Activated CD8-positive, alpha-beta memory T cell treated with anti-CD3 and anti-CD28 coated beads for 1 hour (primary cell): ENCODE measurements around the gene ATP6V1E1.
A peak's percentile ranks its signal among the peaks of the same experiment; 100 is the strongest.
"Not testable (repeated sequence)": the region's sequence is repeated elsewhere in the genome, so short reads cannot be mapped to it uniquely, and the experiment has no call there.

Experiments
- DNase-seq, 2 donors: peaks; one replicate each; pipeline ENCODE4 v3.0.0-alpha.2; 2020; ENCODE audit warnings: low read depth in 1 of 2; ENCODE audit errors: extremely low read depth in 1 of 2

Gene ATP6V1E1

DNA sequence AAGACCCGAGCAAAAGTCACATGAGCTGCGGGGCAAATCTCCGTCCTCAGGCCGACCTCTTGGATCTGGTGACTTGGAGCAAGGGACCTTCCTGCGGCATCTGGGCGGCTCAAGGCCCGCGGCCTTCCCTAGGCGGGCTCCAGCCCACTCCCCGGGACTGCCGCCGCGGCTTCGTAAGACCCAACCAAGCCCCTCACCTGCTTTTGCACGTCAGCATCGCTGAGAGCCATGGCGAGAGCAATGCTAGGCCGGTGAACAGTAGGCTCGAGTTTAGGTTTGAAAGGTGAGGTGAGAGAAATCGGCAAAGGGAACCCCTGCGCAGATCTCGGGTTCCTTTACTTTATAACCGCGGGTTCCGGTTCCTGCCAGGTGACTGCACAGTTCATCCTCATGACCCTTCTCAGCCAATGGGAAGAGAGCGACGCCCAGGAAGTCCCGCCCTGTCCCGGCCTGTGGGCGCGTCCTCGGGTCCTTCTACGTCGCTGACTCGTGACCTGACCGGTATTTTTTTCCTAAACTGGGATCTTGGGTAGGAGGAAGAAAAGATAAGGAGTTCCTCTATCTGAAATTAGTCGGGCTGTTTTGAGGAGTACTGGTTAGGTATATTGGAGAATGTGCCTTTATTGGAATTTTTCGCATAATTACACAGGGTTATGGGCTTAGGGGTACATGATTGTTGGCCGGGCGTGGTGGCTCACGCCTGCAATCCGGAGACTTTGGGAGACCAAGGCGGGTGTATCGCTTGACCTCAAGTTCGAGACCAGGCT, at the start of gene ATP6V1E1:
ATP6V1E1 (minus strand) TSS at position 344 of the 767 bp plus-strand sequence; CDS start at position 230, 114 bp downstream.
- peak; percentile 77 to 89 for DNase-seq

DNA sequence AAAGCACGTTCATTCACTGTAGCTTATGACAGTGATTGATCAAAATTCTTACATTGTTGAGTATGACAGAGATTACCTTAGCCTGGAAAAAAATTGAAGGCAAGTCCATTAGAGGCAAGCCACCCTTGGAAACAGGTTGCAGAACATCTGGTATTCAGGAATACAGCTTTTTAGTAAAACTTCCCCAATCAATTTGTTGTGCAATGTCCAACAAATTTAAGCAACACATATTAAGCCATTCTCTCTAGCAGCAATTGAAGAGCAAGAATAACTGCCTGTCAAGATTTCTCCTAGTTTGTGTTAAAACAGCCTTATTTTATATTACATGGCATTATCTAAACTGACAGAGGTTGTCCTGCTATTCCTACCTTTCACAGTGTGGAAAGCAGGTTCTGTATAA, 47.0 kb upstream of the ATP6V1E1 start:
- no peak for DNase-seq

DNA sequence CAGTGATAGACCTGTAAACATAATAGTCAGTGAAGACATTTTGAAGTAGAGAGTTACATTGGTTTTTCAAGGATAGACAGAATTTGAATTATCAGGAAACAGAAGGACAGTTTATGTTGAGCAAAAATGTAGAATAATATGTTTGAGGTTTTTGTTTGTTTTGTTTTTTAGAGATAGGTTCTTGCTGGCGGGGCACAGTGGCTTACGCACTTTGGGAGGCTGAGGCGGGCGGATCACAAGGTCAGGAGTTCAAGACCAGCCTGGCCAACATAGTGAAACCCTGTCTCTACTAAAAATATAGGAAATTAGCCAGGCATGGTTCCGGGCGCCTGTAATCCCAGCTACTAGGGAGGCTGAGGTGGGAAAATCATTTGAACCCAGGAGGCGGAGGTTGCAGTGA, 45.6 kb upstream of the ATP6V1E1 start:
- no peak for DNase-seq

DNA sequence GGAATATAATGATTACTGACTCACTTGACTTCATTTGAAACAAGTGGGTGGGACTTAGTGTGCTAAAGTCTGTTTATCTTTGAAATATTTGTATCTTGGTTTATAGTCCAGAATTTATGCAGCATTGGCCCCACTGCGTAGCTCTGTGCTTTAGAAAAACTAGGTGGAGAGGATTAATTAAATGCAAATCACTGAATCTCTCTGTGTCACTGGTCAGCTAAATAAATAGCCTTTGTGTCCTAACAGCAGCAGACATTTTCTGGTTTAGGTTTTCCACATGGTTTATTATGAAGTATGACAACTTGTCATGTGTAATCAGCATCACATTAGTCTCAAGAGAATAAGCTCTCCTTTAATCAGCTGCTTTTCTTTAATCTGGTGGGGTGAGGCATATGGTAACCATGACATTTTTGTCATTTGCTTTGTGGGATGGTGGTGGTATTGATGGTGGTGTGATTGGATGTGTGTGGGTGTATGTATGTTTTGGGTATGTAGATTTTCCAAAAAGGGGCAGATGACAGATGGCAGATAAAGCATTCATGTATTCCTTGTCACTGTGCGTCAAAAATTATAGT, 44.0 kb upstream of the ATP6V1E1 start:
- DNase-seq: no peak

DNA sequence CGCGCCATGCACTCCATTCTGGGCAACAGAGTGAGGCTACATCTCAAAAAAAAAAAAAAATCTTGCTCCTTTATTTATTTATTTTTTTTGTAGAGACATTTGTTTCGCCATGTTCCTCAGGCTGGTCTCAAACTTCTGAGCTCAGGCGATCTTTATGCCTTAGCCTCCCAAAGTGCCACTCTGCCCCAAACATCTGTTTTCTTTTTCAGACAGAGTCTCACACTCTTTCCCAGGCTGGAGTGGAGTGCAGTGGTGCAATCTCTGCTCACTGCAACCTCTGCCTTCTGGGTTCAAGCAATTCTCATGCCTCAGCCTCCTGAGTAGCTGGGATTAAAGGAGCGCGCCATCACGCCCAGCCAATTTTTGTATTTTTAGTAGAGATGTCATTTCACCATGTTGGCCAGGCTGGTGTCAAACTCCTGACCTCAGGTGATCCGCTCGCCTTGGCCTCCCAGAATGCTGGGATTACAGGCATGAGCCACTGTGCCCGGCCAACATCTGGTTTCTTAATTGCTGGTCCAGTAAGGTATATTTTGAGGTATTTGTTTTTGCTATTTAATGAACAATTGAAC, 43.1 kb upstream of the ATP6V1E1 start:
- not testable (repeated sequence) for DNase-seq

DNA sequence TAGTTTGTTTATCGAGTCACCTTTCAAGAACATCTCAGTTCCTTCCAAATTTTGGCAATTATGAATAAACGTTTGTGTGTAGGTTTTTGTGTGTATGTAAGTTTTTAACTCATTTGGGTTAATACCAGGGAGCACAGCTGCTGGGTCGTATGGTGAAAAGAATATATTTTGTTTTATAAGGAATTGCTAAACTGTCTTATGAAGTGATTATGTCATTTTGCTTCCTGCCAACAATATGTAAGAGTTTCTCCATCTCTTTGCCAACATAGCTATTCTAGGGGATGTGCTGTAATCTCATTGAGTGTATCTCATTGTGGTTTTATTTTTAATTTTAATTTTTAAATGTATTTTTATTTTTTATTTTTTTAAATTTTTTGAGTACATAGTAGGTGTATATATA, 37.3 kb upstream of the ATP6V1E1 start:
- DNase-seq: no peak

DNA sequence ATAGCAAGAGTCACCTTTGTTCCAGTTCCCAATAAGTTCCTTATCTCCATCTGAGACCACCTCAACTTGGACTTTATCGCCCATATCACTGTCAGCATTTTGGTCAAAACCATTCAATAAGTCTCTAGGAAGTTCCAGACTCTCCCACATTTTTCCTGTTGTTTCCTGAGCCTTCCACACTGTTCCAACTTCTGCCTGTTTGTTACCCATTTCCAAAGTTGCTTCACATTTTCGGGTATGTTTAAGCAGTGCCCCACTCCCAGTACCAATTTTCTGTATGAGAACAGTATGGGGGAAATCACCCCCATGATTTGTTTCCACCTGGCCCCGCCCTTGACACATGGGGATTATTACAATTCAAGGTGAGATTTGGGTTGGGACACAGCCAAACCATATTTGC, 36.7 kb upstream of the ATP6V1E1 start:
- no peak for DNase-seq

DNA sequence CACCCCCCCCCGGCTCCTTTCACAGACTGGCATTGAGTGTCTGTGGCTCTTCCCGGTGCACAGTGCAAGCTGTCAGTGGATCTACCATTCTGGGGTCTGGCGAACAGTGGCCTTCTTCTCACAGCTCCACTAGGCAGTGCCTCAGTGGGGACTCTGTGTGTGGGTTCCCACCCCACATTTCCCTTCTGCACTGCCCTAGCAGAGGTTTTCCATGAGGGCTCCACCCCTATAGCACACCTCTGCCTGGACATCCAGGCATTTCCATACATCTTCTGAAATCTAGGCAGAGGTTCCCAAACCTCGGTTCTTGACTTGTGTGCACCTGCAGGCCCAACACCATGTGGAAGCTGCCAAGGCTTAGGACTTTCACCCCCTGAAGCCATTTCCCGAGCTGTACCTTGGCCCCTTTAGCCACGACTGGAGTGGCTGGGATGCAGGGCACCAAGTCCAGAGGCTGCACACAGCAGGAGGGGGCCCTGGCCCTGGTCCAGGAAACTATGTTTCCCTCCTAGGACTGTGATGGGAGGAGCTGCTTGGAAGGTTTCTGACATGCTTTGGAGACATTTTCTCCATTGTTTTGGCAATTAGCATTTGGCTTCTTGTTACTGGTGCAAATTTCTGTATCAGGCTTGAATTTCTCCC, 36.0 kb upstream of the ATP6V1E1 start:
- DNase-seq: no peak

DNA sequence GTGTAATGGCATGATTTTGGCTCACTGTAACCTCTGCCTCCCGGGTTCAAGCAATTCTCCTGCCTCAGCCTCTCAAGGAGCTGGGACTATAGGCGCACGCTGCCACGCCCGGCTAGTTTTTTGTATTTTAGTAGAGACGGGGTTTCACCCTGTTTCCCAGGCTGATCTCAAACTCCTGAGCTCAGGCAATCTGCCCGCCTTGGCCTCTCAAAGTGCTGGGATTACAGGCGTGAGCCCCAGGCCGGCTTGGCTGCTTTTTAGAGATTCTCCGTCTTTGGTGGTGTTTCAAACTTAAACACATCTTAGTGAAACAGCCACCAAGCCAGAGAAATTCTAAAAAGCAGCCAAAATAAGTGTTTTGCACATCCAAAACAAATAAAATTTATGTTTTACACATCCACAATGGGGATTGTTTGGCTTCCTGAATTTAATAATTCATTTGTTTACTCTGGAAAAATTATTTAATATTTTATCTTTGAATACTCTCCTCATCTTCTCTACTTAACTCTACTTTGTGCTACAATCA, 28.4 kb upstream of the ATP6V1E1 start:
- DNase-seq: no peak

DNA sequence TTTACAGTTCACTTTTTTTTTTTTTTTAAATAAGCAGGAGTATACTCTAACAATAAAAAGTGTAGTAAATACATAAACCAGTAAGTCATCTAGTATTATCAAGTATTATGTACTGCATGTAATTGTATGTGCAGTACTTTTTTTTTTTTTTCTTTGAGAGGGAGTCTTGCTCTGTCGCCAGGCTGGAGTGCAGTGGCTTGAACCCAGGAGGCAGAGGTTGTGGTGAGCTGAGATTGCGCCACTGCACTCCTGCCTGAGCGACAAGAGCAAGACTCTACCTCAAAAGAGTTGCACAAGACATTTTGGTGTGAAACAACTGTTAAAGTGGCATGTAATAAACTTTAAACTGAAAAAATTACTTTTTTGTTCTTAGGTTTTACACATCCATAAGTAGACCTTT, 26.7 kb upstream of the ATP6V1E1 start:
- DNase-seq: no peak

DNA sequence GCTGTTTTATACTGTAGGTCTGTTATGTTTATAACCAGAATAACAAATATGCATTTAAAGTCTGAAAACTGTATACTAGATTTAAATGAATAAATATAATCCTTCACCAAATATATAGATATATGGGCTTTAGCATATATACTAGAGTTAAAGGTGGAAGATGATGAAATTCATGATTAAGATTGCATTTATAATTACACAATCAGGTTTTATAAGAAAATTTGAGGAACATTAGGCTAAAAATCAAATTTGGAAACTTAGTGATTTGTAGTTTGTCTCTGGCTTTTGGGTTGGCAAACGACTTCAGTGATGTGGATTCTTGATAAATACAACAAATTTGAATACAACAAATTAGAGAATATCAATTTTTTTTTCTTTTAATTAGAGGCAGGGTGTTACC, 20.0 kb upstream of the ATP6V1E1 start:
- DNase-seq: no peak

DNA sequence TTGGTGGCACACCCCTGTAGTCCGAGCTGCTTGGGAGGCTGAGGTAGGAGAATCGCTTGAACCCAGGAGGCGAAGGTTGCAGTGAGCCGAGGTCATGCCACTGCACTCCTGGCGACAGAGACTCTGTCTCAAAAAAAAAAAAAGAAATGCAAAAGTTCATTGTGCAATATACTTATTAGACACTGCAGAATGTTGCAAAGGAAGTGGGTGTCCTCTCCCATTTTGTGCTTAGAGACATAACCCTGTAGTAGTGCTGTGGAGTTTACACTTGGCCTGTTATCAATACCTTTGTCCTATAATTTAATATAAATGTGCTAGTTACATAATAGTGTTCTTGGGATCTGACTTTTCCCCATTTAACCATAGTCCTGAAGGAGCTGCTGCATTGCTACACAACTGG, 19.4 kb upstream of the ATP6V1E1 start:
- DNase-seq: no peak

DNA sequence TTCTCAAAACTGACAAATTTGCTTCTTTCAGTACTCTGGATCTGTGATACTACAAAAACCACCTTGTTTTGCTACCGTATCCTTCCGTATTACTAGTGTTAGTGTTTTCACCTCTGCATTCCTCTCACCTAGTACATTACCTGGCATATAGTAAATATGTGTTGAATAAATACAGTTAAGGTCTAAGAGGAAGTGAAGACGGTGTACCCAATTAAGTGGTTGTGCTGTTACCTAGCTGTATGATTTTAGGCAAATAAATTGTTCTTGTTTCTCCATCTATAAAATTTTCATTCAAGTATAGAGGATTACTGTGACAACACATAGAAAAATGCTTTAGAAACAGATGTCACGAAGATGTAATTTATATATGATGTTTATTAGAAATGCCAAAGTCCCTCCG, 18.9 kb upstream of the ATP6V1E1 start:
- no peak for DNase-seq

DNA sequence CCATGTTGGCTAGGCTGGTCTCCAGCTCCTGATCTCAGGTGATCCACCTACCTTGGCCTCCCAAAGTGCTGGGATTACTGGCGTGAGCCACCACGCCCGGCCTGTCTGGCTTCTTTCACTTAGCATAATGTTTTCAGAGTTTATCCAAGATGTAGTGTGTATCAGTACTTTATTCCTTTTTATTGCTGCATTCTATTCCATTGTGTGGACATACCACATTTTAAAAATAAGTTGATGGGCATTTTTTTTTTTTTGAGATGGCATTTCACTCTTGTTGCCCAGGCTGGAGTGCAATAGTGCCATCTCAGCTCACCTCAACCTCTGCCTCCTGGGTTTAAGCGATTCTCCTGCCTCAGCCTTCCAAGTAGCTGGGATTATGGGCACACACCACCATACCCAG, 13.8 kb upstream of the ATP6V1E1 start:
- not testable (repeated sequence) for DNase-seq

DNA sequence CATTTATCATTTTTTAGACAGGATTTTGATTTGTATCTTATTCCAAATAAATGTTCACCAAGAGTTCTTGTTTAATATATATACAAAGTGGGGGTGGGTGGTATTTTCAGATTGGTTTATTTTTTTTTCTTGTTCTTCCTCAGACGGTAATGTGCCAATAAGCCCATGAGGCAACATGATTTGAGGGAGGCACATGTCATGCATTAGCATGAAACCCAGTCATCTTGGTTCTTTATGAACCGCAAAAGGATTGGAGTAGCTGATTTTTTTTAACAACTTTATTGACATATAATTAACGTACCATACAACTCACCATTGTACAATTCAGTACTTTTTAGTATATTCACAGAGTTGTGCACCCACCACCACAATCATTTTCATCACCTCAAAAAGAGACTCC, 12.7 kb upstream of the ATP6V1E1 start:
- DNase-seq: no peak

DNA sequence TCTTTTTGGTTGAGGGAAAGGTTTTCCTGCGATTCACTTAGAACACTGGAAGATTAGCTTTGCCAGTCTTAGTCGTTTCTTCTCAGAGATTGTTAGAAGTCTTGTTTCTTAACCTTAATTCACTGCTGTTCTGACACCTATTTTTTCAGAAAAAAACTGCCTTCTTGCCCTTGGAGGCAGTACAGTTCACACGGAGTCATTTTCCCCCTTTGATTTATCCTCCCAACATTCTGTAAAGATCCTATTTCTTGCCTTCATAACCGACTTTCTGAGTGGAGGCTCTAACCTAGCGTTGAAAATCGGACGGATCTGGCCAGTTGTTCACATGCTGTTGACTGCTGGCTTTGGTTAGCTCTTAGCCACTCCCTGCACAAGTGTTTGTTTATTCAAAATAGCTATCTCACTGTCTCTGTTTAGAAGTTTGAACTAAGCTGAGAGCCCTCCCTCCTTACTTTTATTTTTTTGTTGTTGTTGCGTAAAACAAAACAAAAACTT, 10.7 kb upstream of the ATP6V1E1 start:
- DNase-seq: no peak

DNA sequence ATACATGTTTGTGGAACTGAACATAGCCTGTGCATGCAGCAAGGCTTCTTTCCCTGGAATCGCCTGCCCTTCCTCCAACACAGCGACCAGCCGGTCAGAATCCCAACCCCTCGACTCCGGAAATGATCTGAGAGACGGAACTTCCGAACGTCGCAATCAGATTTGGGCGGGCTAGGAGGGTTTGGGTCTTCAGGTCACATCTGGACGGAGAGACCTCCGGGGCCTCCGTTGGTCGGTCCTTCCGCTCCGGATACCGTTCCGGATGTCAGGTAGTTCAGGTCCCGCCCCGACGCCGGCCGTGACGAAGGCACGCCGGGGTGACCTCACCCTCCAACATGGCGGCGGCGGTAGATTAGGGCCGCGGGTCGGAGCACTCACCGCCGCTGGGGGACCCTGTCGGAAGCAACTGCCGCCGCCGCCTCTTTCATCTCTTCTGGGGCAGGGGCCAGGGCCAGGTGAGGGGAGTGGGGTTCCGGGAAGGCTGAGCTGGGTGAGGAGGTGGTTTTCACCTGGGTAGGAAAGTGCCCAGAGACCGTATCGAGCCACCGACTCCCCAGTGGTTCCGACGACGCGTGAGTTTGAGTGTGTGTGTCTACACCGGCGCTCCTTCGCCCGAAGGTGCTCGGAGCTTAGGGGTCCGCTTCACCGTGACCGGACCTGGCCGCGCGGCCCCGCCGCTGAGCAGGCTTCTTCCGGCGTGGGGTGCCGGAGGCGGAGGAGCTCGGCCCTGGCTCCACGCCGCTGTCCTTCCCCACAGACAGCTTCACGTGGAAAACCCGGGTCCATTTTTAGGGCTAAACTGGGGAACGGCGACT, 10.1 kb upstream of the ATP6V1E1 start, which contains the start of gene BCL2L13:
BCL2L13 (plus strand) TSS at position 326 of the 815 bp plus-strand sequence. CDS start 16,955 bp downstream, outside the sequence.
- DNase-seq: peak; percentile 67 to 82

DNA sequence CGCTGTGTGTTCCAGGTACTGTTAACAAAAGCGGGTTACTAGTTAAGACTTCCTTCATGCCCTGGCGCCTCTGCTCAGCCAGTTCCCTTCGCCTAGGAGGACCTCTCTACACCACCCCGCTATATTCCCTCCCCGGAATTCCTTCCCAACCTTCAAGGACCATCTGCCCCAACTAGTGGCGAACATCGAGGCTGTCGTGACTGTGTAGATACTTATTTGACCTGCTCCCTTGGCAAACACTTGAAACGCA, 9.6 kb upstream of the ATP6V1E1 start:
- no peak for DNase-seq

DNA sequence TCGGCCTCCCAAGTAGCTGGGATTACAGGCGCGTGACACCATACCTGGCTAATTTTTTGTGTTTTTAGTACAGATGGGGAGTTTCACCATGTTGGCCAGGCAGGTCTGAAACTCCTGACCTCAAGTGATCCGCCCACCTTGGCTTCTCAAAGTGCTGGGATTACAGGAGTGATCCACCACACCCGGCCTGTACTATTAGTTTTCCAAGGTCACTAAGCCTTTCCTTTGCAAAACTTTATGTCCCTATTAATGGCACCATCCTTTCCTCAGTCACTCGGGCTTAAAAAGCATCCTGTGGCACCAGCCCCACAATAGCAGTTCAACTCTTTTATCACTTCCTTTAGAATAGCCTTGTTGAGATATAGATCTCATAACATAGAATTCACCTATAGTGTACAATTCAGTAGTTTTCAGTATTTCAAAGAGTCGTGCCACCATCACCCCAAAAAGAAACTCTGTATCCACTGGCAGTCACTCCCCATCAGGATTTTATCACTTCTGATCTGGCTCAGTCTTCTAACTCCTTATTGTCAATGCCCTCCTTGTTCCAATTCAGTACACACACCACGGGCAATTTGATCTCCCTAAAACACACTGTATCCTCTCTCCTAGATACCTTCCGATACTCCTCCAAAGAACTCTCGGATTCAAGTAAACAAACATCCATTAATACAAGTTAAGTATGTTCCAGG, 9.1 kb upstream of the ATP6V1E1 start:
- DNase-seq: no peak

DNA sequence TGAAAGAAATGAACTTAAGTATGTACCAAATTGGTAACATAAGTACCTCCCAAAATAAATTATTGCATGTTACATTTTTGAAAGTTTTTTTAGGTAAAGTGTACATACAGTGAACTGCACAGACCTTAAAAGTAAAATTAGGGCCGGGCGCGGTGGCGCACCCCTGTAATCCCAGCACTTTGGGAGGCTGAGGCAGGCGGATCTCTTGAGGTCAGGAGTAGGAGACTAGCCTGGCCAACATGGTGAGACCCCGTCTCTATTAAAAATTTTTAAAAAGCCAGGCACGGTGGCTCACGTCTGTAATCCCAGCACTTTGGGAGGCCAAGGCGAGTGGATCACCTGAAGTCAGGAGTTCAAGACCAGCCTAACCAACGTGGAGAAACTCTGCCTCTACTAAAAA, 8.3 kb upstream of the ATP6V1E1 start:
- not testable (repeated sequence) for DNase-seq
